D721Med (cell line): ENCODE measurements around the gene ENOX1.

ENCODE experiments used
- DNase-seq: peaks from one replicate; pipeline ENCODE4 v3.0.0; 2011; ENCODE audit warnings: low spot score; ENCODE audit not compliant: insufficient read length
- FAIRE-seq: peaks from 2 replicates; lab custom pipeline; 2011; peaks lifted over from hg19 to GRCh38; lab: Jason Lieb, UNC
- TF ChIP-seq, protein P1 (sequence below): IDR thresholded peaks from 2 replicates; pipeline ENCODE4 v1.5.1; 2012; ENCODE audit warnings: mild to moderate bottlenecking, control low read depth; ENCODE audit not compliant: insufficient read depth; ENCODE audit errors: missing control alignments

The ENOX1 gene

DNA sequence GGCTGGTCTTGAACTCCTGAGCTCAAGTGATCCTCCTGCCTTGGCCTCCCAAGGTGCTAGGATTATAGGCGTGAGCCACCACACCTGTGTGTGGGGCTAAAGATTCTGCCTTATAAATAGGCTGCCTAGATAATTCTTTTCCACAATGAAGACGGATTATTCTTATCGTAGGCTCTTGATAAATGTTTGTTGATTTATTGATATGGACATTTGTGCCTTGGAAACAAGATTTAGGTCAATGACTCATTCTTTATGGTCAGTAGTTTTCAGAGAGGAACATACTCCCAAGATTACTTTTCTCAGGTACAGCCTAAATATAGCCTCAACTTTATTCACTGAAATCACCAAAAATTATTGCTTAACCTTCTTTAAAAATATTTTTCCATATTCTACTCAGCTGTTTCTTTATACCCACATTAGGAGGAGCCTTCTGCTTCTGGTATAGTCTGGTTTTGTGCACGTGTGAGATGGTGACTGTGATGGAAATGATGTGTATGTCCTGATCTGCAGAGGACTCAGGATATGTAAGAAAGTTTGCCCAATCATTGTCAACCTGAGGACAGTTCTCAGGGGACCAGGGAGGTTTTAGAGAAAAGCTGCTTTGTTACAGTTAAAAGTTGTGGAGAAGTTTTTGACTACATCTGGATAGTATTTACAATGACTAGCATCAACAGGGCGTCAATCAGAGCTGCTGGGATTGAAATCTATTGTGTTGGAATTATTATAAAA lies 554.5 kb downstream of the ENOX1 start:
- no peak for DNase-seq
- no peak for FAIRE-seq
- TF ChIP-seq, protein P1, sequence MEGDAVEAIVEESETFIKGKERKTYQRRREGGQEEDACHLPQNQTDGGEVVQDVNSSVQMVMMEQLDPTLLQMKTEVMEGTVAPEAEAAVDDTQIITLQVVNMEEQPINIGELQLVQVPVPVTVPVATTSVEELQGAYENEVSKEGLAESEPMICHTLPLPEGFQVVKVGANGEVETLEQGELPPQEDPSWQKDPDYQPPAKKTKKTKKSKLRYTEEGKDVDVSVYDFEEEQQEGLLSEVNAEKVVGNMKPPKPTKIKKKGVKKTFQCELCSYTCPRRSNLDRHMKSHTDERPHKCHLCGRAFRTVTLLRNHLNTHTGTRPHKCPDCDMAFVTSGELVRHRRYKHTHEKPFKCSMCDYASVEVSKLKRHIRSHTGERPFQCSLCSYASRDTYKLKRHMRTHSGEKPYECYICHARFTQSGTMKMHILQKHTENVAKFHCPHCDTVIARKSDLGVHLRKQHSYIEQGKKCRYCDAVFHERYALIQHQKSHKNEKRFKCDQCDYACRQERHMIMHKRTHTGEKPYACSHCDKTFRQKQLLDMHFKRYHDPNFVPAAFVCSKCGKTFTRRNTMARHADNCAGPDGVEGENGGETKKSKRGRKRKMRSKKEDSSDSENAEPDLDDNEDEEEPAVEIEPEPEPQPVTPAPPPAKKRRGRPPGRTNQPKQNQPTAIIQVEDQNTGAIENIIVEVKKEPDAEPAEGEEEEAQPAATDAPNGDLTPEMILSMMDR: no peak

DNA sequence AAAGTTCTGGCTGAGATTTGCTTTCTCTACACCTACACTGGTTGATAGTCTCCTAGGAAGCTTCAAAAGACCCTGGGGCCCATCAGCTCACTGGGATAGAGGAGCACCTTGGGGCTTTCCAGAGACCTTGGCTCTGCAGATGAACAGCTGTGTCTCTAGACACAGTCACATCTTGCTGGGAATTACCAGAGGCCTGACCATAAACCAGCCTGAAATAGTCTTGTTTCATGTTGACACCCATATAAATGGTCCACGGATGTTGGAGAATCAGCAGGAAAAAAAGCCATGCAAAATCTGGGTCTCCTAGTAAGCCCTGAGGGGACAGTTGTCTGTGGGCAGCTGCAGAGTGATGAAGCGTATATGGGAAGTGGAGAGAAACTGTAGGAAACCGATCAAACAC lies 555.8 kb downstream of the ENOX1 start:
- no peak for DNase-seq
- TF ChIP-seq, protein P1: no peak
- FAIRE-seq: no peak

DNA sequence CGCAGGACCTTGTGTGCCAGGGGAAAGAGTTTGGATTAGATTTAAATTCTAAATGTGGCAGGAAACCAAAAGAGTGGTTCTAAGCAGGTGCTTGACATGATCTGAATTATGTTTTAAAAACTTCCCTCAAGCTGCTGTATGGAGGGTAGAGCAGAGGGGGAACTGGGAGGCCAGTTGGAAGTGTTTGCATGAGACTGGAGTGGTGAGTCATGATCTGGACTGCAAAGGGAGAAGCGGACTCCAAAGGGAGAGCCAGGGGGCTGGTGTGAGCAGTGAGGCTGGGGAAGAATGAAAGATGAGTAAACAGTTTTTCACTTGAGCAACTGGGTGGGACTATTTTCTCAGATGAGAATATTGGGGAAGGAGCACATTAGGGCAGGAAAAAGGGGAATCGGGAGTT lies 557.3 kb downstream of the ENOX1 start:
- FAIRE-seq (no peak), DNase-seq (no peak)
- TF ChIP-seq, protein P1: no peak

DNA sequence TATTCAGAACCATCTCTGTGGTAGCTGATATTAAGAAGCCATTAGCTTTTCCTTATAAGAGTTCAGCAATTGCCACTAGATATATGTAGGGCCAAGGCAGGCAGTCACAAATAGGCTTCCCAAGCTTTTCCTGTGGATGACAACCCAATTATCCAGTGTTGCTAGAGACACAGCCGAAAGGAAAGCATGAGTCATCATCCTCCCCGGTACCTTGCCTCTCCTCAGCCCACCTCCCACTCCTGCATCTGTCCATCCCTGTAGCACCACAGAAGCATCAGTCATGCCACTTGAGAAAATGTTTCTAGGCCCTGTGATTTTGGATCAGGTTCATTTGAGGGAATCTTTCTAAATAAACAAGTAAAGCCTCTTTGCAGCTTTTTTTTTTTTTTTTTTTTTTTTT lies 559.1 kb downstream of the ENOX1 start:
- no peak for FAIRE-seq
- DNase-seq: no peak
- TF ChIP-seq, protein P1: no peak

DNA sequence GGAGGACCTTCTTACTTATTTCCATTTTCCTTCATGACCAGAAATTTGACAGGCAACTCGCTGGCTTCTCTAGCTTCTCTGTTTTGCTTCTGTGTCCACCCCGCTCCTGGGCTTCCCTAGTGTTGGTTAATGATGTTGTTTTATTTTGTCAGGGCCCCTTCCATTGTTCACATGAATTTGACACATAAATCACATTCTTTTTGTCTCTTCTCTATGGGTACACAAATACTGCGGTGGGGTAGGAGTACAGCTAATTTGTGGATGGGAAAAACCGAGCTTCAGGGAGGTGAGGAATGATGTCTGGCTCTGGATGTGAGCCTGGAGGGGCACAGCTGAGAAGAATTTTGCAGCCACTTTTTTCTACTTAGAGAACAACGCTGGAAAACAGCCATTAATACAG lies 563.6 kb downstream of the ENOX1 start:
- DNase-seq: no peak
- TF ChIP-seq, protein P1: no peak
- no peak for FAIRE-seq

DNA sequence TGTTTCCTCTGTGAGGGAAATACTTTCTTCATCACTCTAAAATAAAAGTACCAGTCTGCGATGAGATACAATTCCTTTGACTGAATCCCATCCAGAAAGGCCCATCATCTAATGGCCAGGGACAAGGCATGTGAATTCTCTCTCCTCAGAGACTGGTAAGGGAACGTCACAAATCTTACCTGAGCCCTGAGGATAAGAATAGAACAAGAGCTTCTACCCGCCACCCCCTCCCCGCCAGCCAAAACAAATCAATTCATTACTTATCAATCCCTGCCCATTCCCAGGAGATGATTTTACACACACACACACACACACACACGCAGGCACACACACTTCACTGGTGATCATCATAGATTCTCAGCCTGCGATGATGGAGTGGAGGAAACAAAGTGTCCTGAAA lies 564.7 kb downstream of the ENOX1 start:
- DNase-seq: no peak
- TF ChIP-seq, protein P1: no peak
- FAIRE-seq: no peak

DNA sequence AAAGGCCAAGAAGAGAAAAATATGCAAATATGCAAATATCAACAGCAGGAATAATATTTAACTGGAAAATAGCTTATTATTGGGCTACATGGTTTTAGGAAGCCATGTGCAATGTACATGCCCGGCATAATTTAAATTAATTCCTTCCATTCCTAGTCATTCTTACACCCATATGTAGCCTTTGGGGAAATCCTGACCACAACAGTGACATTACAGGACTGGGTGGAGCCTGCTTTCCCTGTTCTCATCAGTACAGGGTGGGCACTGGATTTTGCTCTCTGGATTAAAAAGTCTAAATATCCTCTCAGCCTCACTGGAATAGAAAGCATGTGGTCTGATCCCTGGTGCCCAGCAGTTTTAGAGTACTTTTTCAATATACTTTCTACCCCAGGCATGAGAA lies 565.2 kb downstream of the ENOX1 start:
- FAIRE-seq (no peak), DNase-seq (no peak)
- TF ChIP-seq, protein P1: no peak
